H1 (cell line): Measurements from ENCODE around the gene EFCAB6. TPM values are rescaled to one million over a fixed set of nuclear protein-coding genes. Genes with fewer than 3 reads are reported as not detected.

Source experiments
- GTF2F1 ChIP-seq: IDR thresholded peaks from 2 replicates; pipeline ENCODE4 v1.6.1; 2012; ENCODE audit warnings: low read depth, low read length, improper control_type of control experiment, borderline replicate concordance
- HDAC2 ChIP-seq, 2 experiments: fragments of 300-600 bp in 1 of 2; sonication (generic) in 1 of 2; IDR thresholded peaks; 2 replicates each; pipeline ENCODE4 v1.6.1; 2011 to 2012; ENCODE audit warnings: low read depth in 2 of 2, low read length in 2 of 2, mild to moderate bottlenecking in 2 of 2, moderate library complexity in 2 of 2, borderline replicate concordance in 1 of 2, inconsistent platforms in 1 of 2
- SP1 ChIP-seq: IDR thresholded peaks from 2 replicates; pipeline ENCODE4 v1.6.1; 2011; ENCODE audit warnings: low read depth, low read length
- polyA plus RNA-seq, 7 experiments: library from polyadenylated mRNA; depleted of rRNA in 3 of 7; stranded (reverse) in 5 of 7; unstranded in 2 of 7; fragments of >200 nt in 5 of 7; fragments of 200-250 nt in 2 of 7; gene quantifications; 1 replicate in 5 of 7; 2 replicates in 1 of 7; 4 replicates in 1 of 7; pipeline versions ENCODE4 v1.2.1 to v1.2.3, GENCODE V29; 2011 to 2013; ENCODE audit warnings: missing spikeins in 2 of 7, mixed read lengths in 2 of 7
- total RNA-seq: library from RNA; stranded (reverse); fragmentation: NEBNext Ultra II Directional; extraction: Animal tissue kit (Norgen Biotek cat#: 25700); gene quantifications from 2 replicates; pipeline ENCODE4 v1.2.1, GENCODE V29; 2021

EFCAB6 gene
- total and polyA plus RNA-seq, 2 of the 8 experiments (the other 6 are each of a cell fraction or from before 2014, with no cell fraction given), result 0.32 to 1.7 TPM

- TF ChIP-seq GTF2F1, result no peak
- TF ChIP-seq HDAC2 (IDR thresholded peaks at IDR 0.05; ENCODE audit: borderline replicate concordance in 1 of 2, low read depth in 2 of 2, low read length in 2 of 2), result no peak
- TF ChIP-seq SP1, result no peak
Measured at GRCh38 chr22:43734370-43735150, 77.5 kb downstream of the EFCAB6 start (continued).
